Lower leg skin (tissue), 4 donors: ENCODE data around the gene ZNF440. TPM values are rescaled to one million over a fixed set of nuclear protein-coding genes. Genes with fewer than 3 reads are reported as not detected.

ENCODE experiments used
- DNase-seq, 2 donors: peaks; one replicate each; pipeline ENCODE4 v3.0.0-alpha.2; 2019; ENCODE audit warnings: low spot score in 2 of 2
- H3K4me3 ChIP-seq: fragments of 200-600 bp; sonication (generic); 2 replicates; pipeline ENCODE4 v1.5.1; 2017; ENCODE audit warnings: mild to moderate bottlenecking, low read depth; ENCODE audit not compliant: poor library complexity, severe bottlenecking
- POLR2A ChIP-seq, 2 donors: fragments of 450-650 bp; IDR thresholded peaks; one replicate each; pipeline ENCODE4 v1.6.1; 2016 to 2017; ENCODE audit warnings: antibody characterized with exemption in 2 of 2, mild to moderate bottlenecking in 1 of 2, moderate library complexity in 1 of 2
- WGBS, 2 donors: methylation state at CpG; one replicate each; pipeline ENCODE4 v1.1.5; 2018; 5-methylcytosine and 5-hydroxymethylcytosine counted together
- intact Hi-C: fragments of 100-400 bp; cut with DNase I; formaldehyde crosslinking; loops from one replicate; pipeline ENCODE4 v1.15.0; 2023; ENCODE audit warnings: low total_unique reads
- total RNA-seq, 4 donors: library from RNA; depleted of rRNA; stranded (reverse); fragments of >200 nt; gene quantifications; one replicate each; pipeline ENCODE4 v1.1.0, GENCODE V29; 2016
- TF ChIP-seq, protein P1 (sequence below), 3 donors: fragments of 450-650 bp; IDR thresholded peaks; one replicate each; pipeline ENCODE4 v1.5.1; 2016; ENCODE audit warnings: antibody characterized with exemption in 3 of 3, mild to moderate bottlenecking in 3 of 3, moderate library complexity in 2 of 3

Gene ZNF440
- total RNA-seq, 4 donors from 2014 or later = 18.1 to 37.1 (median 29.0) TPM

DNA sequence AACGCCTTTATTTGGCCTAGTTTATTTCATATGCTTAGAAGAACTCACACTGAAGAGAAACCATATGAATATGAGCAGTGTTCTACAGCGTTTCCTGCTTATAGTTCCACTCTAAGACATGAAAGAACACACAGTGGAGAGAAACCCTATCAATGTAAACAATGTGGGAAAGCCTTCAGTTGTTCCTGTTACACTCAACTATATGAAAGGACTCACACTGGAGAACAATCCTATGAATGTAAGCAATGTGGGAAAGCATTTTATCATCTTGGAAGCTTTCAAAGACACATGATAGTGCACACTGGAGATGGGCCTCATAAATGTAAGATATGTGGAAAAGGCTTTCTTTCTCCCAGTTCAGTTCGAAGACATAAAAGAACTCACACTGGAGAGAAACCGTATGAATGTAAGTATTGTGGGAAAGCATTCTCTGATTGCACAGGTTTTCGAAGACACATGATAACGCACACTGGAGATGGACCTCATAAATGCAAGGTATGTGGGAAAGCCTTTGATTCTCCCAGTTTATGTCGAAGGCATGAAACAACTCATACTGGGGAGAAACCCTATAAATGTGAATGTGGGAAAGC is 33.5 kb upstream of the ZNF440 start:
- no peak overlapping the region for H3K4me3 ChIP-seq
- intact Hi-C loops = no loop called here
- DNase-seq = no peak
- 95 to 98% methylated on average over 7 of the region's 7 CpGs for WGBS, 2 donors
- TF ChIP-seq, protein P1, sequence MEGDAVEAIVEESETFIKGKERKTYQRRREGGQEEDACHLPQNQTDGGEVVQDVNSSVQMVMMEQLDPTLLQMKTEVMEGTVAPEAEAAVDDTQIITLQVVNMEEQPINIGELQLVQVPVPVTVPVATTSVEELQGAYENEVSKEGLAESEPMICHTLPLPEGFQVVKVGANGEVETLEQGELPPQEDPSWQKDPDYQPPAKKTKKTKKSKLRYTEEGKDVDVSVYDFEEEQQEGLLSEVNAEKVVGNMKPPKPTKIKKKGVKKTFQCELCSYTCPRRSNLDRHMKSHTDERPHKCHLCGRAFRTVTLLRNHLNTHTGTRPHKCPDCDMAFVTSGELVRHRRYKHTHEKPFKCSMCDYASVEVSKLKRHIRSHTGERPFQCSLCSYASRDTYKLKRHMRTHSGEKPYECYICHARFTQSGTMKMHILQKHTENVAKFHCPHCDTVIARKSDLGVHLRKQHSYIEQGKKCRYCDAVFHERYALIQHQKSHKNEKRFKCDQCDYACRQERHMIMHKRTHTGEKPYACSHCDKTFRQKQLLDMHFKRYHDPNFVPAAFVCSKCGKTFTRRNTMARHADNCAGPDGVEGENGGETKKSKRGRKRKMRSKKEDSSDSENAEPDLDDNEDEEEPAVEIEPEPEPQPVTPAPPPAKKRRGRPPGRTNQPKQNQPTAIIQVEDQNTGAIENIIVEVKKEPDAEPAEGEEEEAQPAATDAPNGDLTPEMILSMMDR (IDR thresholded peaks at IDR 0.05) = no peak
- TF ChIP-seq POLR2A (IDR thresholded peaks at IDR 0.05) = no peak

DNA sequence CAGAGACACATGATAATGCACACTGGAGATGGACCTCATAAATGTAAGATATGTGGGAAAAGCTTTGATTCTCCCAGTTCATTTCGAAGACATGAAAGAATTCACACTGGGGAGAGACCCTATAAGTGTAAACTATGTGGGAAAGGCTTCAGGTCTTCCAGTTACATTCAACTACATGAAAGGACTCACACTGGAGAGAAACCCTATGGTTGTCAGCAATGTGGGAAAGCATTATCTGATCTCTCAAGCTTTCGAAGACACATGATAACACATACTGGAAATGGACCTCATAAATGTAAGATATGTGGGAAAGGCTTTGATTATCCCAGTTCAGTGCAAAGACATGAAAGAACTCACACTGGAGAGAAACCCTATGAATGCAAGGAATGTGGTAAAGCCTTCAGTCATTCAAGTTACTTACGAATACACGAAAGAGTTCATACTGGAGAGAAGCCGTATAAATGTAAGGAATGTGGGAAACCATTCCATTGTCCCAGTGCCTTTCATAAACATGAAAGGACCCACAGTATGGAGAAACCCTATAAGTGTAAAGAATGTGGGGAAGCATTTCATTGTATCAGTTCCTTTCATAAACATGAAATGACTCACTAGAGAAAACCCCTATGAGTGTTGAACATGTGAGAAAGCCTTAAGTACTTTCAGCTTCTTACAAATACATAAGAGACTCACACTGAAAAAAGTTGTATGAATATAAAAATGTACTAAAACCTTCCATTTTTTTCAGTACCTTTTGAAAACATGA is 32.6 kb upstream of the ZNF440 start:
- intact Hi-C loops = no loop called here
- 98% methylated on average over 5 of the region's 5 CpGs for WGBS, 2 donors
- no peak for DNase-seq
- TF ChIP-seq POLR2A (IDR thresholded peaks at IDR 0.05) = no peak
- TF ChIP-seq, protein P1 (IDR thresholded peaks at IDR 0.05) = no peak
- no peak overlapping the region for H3K4me3 ChIP-seq

DNA sequence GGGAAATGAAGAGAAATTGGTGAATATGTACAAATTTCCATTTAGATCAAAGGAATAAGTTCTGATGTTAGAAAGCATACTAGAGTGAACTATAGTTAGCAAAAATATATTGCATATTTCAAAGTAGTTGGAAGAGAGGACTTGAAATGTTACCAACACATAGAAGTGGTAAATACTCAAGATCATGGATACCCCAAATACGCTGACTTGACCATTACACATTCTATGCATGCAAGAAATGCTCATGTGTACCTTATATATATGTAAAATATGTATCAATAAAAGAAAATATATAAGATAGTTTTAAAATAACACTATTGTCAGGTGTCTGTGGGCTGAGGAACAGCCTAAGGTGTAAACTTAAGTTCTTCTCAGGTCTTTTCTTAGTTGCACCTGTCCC is 30.3 kb upstream of the ZNF440 start:
- H3K4me3 ChIP-seq = no peak overlapping the region
- no peak for TF ChIP-seq POLR2A (IDR thresholded peaks at IDR 0.05)
- TF ChIP-seq, protein P1 (IDR thresholded peaks at IDR 0.05) = no peak
- 100% methylated on average over 1 of the region's 1 CpG for WGBS, 2 donors
- no peak for DNase-seq
- intact Hi-C loops = no loop called here

DNA sequence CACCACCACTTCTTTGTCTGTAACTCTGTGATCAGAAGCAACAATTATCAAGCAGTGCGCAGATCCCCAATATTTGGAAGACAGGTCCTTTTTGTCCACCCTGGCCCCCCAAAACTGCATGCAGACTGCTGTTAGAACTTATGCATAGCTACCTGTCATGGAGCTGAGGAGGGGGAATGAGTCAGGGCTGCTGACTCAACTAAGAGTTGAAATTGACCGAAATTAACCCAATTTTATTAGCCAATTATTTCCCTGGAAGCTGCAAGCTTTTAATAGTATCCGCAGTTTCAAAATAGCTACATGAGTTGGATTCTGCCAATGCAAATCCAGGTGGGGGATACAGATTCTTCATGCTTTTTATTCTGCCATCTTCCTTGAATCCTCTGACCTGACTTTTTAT is 29.7 kb upstream of the ZNF440 start:
- H3K4me3 ChIP-seq = no peak overlapping the region
- DNase-seq = no peak
- TF ChIP-seq, protein P1 (IDR thresholded peaks at IDR 0.05) = no peak
- TF ChIP-seq POLR2A (IDR thresholded peaks at IDR 0.05) = no peak
- intact Hi-C loops = no loop called here
- 97 to 98% methylated on average over 3 of the region's 3 CpGs for WGBS, 2 donors

DNA sequence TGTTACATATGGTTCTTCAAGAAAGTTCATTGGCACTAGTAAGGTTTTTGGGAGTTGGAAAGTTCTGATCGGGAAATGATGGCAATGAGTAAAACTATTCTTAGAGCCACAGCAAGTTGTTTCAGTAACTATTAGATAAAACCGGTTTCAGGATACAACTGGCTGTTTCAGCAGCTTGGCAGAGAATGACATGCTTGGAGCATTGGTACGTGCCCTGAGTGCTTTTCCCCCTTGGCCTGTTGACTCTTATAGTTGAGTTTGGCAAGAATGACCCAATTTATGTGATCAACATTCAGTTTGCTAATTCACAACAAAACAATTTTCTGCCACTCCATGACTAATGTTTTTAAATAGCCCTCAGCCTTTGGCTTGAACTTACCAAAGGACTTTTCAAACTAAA is 26.5 kb upstream of the ZNF440 start:
- TF ChIP-seq, protein P1 (IDR thresholded peaks at IDR 0.05) = no peak
- TF ChIP-seq POLR2A (IDR thresholded peaks at IDR 0.05) = no peak
- no peak for DNase-seq
- 69 to 73% methylated on average over 3 of the region's 3 CpGs for WGBS, 2 donors
- intact Hi-C loops = no loop called here
- no peak overlapping the region for H3K4me3 ChIP-seq
